Bronchial epithelial cell (primary cell): ENCODE data around the gene HLA-DQB2. TPM values are rescaled to one million over a fixed set of nuclear protein-coding genes. Genes with fewer than 3 reads are reported as not detected.
"Not testable (repeated sequence)": the region's sequence is repeated elsewhere in the genome, so short reads cannot be mapped to it uniquely, and the experiment has no call there.

ENCODE experiments used
- DNase-seq: peaks from one replicate; pipeline ENCODE4 v3.0.0-alpha.2; 2010; ENCODE audit warnings: low read depth
- FAIRE-seq: peaks from 2 replicates; lab custom pipeline; 2011; peaks lifted over from hg19 to GRCh38; lab: Jason Lieb, UNC
- H3K27me3 ChIP-seq: 2 replicates; pipeline ENCODE4 v1.5.1; 2011; ENCODE audit warnings: low read length; ENCODE audit not compliant: control insufficient read depth, insufficient read depth
- H3K36me3 ChIP-seq: 2 replicates; pipeline ENCODE4 v1.5.1; 2011; ENCODE audit warnings: low read length; ENCODE audit not compliant: control insufficient read depth, insufficient read depth
- H3K4me3 ChIP-seq: 2 replicates; pipeline ENCODE4 v1.5.1; 2011; ENCODE audit warnings: mild to moderate bottlenecking, low read depth, low read length, control low read depth
- total RNA-seq: library from RNA; depleted of rRNA; stranded (reverse); fragments of >200 nt; gene quantifications from 2 replicates; pipeline ENCODE4 v1.2.1, GENCODE V29; 2014
- TF ChIP-seq, protein P1 (sequence below): IDR thresholded peaks from 2 replicates; pipeline ENCODE4 v1.5.1; 2011; ENCODE audit warnings: mild to moderate bottlenecking, moderate library complexity, low read length, control low read depth, inconsistent platforms; ENCODE audit not compliant: insufficient read depth, severe bottlenecking

HLA-DQB2 gene
- total RNA-seq: not detected in 2 replicates

DNA sequence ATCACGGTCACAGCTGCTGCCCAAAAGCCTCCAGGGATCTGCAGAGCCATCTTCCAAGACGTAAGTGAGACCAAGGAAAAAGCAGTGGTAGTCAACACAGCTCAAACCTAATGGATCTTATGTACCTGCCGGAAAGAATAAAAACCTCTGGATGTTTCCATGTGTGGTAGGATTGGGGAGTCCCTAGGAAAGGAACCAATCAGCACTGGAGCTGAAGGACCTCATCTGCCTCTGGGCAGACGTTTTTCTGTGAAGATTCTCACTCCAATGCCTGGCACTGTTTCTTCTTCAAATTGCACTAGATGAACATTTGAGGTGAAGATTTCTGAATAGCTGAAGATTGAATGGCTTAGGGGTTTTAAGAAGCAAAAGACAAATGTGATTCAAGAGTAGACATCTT, at the start of gene HLA-DQB2:
HLA-DQB2 (minus strand) TSS at position 112 of the 400 bp plus-strand sequence; CDS start at position 50, 62 bp downstream.
- Histone ChIP-seq H3K4me3 (no peak within 1 kb of the TSS), H3K27me3 (peaks cover 3% of the 10 kb centered on the region), H3K36me3 (no peaks in the 10 kb centered on the region)
- no peak for DNase-seq
- TF ChIP-seq, protein P1, sequence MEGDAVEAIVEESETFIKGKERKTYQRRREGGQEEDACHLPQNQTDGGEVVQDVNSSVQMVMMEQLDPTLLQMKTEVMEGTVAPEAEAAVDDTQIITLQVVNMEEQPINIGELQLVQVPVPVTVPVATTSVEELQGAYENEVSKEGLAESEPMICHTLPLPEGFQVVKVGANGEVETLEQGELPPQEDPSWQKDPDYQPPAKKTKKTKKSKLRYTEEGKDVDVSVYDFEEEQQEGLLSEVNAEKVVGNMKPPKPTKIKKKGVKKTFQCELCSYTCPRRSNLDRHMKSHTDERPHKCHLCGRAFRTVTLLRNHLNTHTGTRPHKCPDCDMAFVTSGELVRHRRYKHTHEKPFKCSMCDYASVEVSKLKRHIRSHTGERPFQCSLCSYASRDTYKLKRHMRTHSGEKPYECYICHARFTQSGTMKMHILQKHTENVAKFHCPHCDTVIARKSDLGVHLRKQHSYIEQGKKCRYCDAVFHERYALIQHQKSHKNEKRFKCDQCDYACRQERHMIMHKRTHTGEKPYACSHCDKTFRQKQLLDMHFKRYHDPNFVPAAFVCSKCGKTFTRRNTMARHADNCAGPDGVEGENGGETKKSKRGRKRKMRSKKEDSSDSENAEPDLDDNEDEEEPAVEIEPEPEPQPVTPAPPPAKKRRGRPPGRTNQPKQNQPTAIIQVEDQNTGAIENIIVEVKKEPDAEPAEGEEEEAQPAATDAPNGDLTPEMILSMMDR: no peak
- no peak for FAIRE-seq

DNA sequence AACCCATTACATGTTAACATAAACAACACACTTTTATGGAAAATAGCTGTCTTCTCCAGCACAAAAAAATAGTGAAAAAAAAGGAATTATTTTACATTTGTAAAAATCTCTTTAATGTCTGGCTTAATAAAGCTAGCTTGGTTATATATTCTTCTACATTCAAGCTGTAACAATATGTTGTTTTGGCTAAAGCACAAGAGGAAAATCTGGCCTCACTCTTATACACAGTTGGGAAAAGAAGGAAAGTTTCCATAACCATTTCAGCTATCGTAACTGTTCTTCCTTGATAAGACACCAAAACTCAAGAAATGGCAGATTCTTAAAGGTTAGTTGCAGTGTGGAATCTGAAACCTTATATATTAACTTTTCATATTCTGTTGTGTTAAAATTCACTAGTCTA, 45.8 kb upstream of the HLA-DQB2 start:
- DNase-seq (no peak), FAIRE-seq (no peak)
- no peak overlapping the region for H3K4me3 ChIP-seq
- H3K36me3 ChIP-seq: no peaks in the 10 kb centered on the region
- TF ChIP-seq, protein P1: no peak
- no peaks in the 10 kb centered on the region for H3K27me3 ChIP-seq

DNA sequence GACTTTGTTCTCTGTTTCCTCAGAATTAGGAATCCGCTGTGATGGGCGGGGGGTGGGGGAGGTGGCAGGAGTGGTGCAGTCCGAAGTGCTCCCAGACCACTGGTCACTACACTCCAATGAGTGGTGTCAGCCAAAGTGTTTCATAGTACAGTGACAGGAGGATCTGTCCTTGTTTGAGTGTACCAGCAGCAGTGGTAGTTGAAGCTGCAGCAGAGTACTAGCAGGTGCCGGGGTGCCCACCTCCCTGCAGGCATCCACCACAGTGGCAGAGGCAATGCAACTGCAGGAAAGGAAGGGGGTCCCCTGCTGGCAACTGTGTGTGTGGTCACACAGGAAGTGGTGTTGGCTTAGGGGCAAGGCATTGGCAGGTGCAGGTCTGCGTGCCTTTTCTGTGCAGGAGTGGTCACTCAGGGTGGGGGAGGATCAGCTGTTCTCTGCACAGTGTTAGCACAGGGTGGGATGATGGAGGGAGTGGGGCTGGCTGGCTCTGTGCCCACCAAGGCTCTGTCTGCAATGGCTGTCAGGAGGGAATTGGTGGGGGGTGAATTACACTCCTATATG, 43.8 kb upstream of the HLA-DQB2 start:
- Histone ChIP-seq H3K36me3 (no peaks in the 10 kb centered on the region), H3K27me3 (no peaks in the 10 kb centered on the region), H3K4me3 (no peak overlapping the region)
- TF ChIP-seq, protein P1: no peak
- FAIRE-seq (no peak), DNase-seq (no peak)

DNA sequence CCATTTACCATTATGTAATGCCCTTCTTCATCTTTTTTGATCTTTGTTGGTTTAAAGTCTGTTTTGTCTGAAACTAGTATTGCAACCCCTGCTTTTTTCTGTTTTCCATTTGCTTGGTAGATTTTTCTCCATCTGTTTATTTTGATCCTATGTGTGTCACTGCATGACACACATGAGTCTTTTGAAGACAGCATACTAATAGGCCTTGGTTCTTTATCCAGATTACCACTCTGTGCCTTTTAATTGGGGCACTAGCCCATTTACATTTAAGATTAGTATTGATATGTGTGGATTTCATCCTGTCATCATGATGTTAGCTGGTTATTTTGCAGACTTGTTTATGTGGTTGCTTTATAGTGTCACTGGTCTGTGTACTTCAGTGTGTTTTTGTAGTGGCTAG, 42.1 kb upstream of the HLA-DQB2 start:
- not testable (repeated sequence) for H3K27me3 ChIP-seq, H3K4me3 ChIP-seq, H3K36me3 ChIP-seq, FAIRE-seq, DNase-seq

DNA sequence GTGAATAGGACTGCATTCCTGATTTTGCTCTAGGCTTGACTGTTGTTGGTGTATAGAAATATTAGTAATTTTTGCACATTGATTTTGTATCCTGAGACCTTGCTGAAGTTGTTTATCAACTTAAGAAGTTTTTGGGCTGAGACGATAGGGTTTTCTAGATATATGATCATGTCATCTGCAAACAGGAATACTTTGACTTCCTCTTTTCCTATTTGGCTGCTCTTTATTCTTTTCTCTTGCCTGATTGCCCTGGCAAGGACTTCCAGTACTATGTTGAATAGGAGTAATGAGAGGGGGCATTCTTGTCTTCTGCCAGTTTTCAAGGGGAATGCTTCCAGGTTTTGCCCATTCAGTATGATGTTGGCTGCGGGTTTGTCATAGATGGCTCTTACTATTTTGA, 40.1 kb upstream of the HLA-DQB2 start:
- H3K36me3 ChIP-seq: no peaks in the 10 kb centered on the region
- no peaks in the 10 kb centered on the region for H3K27me3 ChIP-seq
- DNase-seq: no peak
- TF ChIP-seq, protein P1: no peak
- no peak overlapping the region for H3K4me3 ChIP-seq
- no peak for FAIRE-seq

DNA sequence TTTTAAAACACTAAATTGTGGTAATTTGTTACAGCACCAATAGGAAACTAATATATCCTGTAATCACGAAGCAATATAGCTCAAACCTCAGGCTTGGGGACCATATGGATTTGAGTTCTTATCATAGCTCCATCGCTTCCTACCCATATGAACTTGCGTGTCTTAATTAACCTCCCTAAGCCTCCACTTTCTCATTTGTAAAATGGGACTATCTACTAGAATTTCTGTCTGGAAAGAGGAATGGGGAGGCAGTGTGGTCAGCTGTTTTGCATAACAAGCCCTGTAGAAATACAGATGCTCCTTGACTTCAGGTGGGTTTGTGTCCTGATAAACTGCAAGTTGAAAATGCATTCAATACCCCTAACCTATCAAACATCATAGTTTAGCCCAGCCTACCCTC, 36.4 kb upstream of the HLA-DQB2 start:
- Histone ChIP-seq H3K4me3 (no peak overlapping the region), H3K36me3 (no peaks in the 10 kb centered on the region), H3K27me3 (no peaks in the 10 kb centered on the region)
- DNase-seq: no peak
- TF ChIP-seq, protein P1: no peak
- FAIRE-seq: no peak
